IMR-90 (cell line): ENCODE data around the gene FOXO1.

Experiments
- BHLHE40 ChIP-seq: fragments of 150-350 bp; IDR thresholded peaks from 2 replicates; pipeline ENCODE4 v1.6.1; 2016; ENCODE audit warnings: mild to moderate bottlenecking, low read depth, low read length
- CHD1 ChIP-seq: IDR thresholded peaks from 2 replicates; pipeline ENCODE4 v1.6.1; 2012; ENCODE audit warnings: low read depth, low read length, improper control_type of control experiment
- FOS ChIP-seq: fragments of 150-350 bp; IDR thresholded peaks from 2 replicates; pipeline ENCODE4 v1.6.1; 2016; ENCODE audit warnings: low read depth, low read length
- POLR2A ChIP-seq: IDR thresholded peaks from 2 replicates; pipeline ENCODE4 v1.6.1; 2012; ENCODE audit warnings: mild to moderate bottlenecking, low read depth, low read length
- RCOR1 ChIP-seq: IDR thresholded peaks from 2 replicates; pipeline ENCODE4 v1.6.1; 2012; ENCODE audit warnings: mild to moderate bottlenecking, low read length, improper control_type of control experiment; ENCODE audit not compliant: insufficient replicate concordance
- RFX5 ChIP-seq: IDR thresholded peaks from 2 replicates; pipeline ENCODE4 v1.8.0; 2012; ENCODE audit warnings: low read depth, mild to moderate bottlenecking, low read length, moderate library complexity
- SMC3 ChIP-seq: fragments of 150-350 bp; IDR thresholded peaks from 2 replicates; pipeline ENCODE4 v1.6.1; 2016; ENCODE audit warnings: low read depth, mild to moderate bottlenecking, antibody characterized with exemption, low read length, moderate library complexity
- TF ChIP-seq, protein P1 (sequence below): conservative IDR thresholded peaks from 2 replicates; pipeline ENCODE4 v1.5.1; 2012; ENCODE audit warnings: mild to moderate bottlenecking, low read depth, low read length, improper control_type of control experiment
- TF ChIP-seq, protein P2 (sequence below): fragments of 150-350 bp; IDR thresholded peaks from 2 replicates; pipeline ENCODE4 v1.6.1; 2016; ENCODE audit warnings: low read depth, mild to moderate bottlenecking, low read length, moderate library complexity, borderline replicate concordance
- TF ChIP-seq, protein P3 (sequence below): fragments of 150-350 bp; IDR thresholded peaks from 2 replicates; pipeline ENCODE4 v1.6.1; 2017; ENCODE audit warnings: mild to moderate bottlenecking, antibody characterized with exemption, low read length, low read depth

DNA sequence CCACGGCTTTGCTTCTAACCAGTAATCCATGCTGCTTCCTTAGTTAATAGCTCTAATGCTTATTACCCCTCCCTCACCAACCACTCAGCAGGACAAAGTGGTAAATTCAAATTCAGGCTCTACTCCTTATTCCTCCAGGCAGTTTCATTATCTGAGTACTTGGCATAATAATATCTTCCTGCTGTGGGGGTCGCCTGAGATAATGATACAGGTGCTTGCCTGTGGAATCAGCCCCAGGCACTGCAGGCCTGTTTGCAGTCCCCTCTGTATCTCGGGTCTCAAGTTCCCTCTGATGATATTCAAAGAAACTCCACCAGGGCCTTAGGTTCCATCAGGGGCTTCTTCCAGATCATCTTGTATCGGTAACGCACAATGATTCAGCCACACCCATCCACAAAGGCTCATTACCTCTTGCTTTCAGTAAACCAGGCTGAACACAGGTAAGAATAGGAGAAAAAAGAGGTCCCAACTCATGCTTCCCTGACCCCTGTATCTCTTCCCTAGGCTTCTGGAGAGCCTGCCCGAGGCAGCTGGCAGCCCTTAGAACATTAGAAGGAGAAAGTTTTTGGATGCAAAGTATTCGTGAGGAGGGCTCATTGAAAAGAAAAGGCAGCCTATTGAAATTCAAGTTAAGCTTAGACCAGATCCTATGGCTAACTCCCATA lies 14.3 kb upstream of the FOXO1 start:
- TF ChIP-seq, protein P1, sequence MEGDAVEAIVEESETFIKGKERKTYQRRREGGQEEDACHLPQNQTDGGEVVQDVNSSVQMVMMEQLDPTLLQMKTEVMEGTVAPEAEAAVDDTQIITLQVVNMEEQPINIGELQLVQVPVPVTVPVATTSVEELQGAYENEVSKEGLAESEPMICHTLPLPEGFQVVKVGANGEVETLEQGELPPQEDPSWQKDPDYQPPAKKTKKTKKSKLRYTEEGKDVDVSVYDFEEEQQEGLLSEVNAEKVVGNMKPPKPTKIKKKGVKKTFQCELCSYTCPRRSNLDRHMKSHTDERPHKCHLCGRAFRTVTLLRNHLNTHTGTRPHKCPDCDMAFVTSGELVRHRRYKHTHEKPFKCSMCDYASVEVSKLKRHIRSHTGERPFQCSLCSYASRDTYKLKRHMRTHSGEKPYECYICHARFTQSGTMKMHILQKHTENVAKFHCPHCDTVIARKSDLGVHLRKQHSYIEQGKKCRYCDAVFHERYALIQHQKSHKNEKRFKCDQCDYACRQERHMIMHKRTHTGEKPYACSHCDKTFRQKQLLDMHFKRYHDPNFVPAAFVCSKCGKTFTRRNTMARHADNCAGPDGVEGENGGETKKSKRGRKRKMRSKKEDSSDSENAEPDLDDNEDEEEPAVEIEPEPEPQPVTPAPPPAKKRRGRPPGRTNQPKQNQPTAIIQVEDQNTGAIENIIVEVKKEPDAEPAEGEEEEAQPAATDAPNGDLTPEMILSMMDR: no peak
- no peak for TF ChIP-seq RCOR1
- no peak for TF ChIP-seq RFX5
- TF ChIP-seq, protein P2, sequence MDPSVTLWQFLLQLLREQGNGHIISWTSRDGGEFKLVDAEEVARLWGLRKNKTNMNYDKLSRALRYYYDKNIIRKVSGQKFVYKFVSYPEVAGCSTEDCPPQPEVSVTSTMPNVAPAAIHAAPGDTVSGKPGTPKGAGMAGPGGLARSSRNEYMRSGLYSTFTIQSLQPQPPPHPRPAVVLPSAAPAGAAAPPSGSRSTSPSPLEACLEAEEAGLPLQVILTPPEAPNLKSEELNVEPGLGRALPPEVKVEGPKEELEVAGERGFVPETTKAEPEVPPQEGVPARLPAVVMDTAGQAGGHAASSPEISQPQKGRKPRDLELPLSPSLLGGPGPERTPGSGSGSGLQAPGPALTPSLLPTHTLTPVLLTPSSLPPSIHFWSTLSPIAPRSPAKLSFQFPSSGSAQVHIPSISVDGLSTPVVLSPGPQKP: no peak
- TF ChIP-seq POLR2A: no peak
- no peak for TF ChIP-seq BHLHE40
- TF ChIP-seq CHD1: no peak
- TF ChIP-seq, protein P3, sequence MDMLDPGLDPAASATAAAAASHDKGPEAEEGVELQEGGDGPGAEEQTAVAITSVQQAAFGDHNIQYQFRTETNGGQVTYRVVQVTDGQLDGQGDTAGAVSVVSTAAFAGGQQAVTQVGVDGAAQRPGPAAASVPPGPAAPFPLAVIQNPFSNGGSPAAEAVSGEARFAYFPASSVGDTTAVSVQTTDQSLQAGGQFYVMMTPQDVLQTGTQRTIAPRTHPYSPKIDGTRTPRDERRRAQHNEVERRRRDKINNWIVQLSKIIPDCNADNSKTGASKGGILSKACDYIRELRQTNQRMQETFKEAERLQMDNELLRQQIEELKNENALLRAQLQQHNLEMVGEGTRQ: no peak
- TF ChIP-seq FOS: no peak
- TF ChIP-seq SMC3: no peak
